A549 (cell line): ENCODE results near the gene SMIM17. TPM values are rescaled to one million over a fixed set of nuclear protein-coding genes. Genes with fewer than 3 reads are reported as not detected.

ENCODE experiments used
- ATAC-seq, 2 experiments: fragments of 200-7000 bp in 1 of 2; fragments of >200 bp in 1 of 2; cut with Nextera tagmentation in 1 of 2; cut with Tn5 transposase in 1 of 2; 3 replicates each; pipeline versions ENCODE4 v1.8.0 to v1.9.1; 2018 to 2020; ENCODE audit warnings: mild to moderate bottlenecking in 1 of 2, moderate library complexity in 1 of 2
- CTCF ChIA-PET: fragments of 300-600 bp; sonication (Branson Sonifier 250); formaldehyde crosslinking; extraction: SDS; loops from one replicate; lab custom pipeline; 2021; ENCODE audit warnings: antibody characterized with exemption, inconsistent platforms; lab: Yijun Ruan, JAX
- POLR2A ChIA-PET: fragments of 350-600 bp; formaldehyde crosslinking; extraction: SDS; loops from one replicate; lab custom pipeline; 2021; ENCODE audit warnings: antibody characterized with exemption, inconsistent platforms; lab: Yijun Ruan, JAX
- DNase-seq, 2 experiments: peaks; one replicate each; pipeline versions ENCODE4 v3.0.0 to v3.0.0-alpha.2; 2011 to 2016; ENCODE audit warnings: low read depth in 1 of 2, low spot score in 1 of 2
- FAIRE-seq: peaks from 2 replicates; lab custom pipeline; 2011; peaks lifted over from hg19 to GRCh38; lab: Jason Lieb, UNC
- H3K27ac ChIP-seq, 2 experiments: fragments of >200 bp; sonication (Bioruptor Twin); formaldehyde crosslinking; 3 replicates each; pipeline ENCODE4 v1.5.1; 2016 to 2017
- H3K4me1 ChIP-seq: fragments of >200 bp; sonication (Bioruptor Twin); formaldehyde crosslinking; 3 replicates; pipeline ENCODE4 v1.6.1; 2016
- H3K4me2 ChIP-seq: fragments of >200 bp; sonication (Bioruptor Twin); formaldehyde crosslinking; 3 replicates; pipeline ENCODE4 v1.6.1; 2016
- H3K4me3 ChIP-seq: fragments of >200 bp; sonication (Bioruptor Twin); formaldehyde crosslinking; 3 replicates; pipeline ENCODE4 v1.5.1; 2016
- H3K9me3 ChIP-seq: fragments of >200 bp; sonication (Bioruptor Twin); formaldehyde crosslinking; 3 replicates; pipeline ENCODE4 v1.6.1; 2016
- BHLHE40 ChIP-seq: IDR thresholded peaks from 2 replicates; pipeline ENCODE4 v1.6.1; 2012; ENCODE audit warnings: low read depth, low read length, inconsistent platforms
- EHMT2 ChIP-seq: fragments of 200-600 bp; sonication (generic); IDR thresholded peaks from 2 replicates; pipeline ENCODE4 v1.6.1; 2016; ENCODE audit warnings: antibody characterized with exemption, low read depth, mild to moderate bottlenecking, moderate library complexity
- HDAC2 ChIP-seq: fragments of 200-600 bp; sonication (generic); IDR thresholded peaks from 2 replicates; pipeline ENCODE4 v1.6.1; 2016
- HOXA7 ChIP-seq: fragments of 250-450 bp; sonication (Bioruptor Pico); IDR thresholded peaks from 2 replicates; pipeline ENCODE4 v1.5.0; 2020; ENCODE audit warnings: mild to moderate bottlenecking, moderate library complexity
- HOXB13 ChIP-seq: fragments of 250-450 bp; sonication (Bioruptor Pico); IDR thresholded peaks from 2 replicates; pipeline ENCODE4 v1.5.0; 2020; ENCODE audit warnings: low read depth, mild to moderate bottlenecking, moderate library complexity
- JUN ChIP-seq, 2 experiments: fragments of >200 bp; sonication (Bioruptor Twin); formaldehyde crosslinking; IDR thresholded peaks; 2 replicates in 1 of 2; 3 replicates in 1 of 2; pipeline ENCODE4 v1.6.1; 2016 to 2017
- KDM1A ChIP-seq: fragments of 200-600 bp; sonication (generic); IDR thresholded peaks from 2 replicates; pipeline ENCODE4 v1.6.1; 2016; ENCODE audit warnings: low read depth, mild to moderate bottlenecking
- MYC ChIP-seq: IDR thresholded peaks from 2 replicates; pipeline ENCODE4 v1.6.1; 2012; ENCODE audit warnings: mild to moderate bottlenecking, inconsistent platforms, low read length, improper control_type of control experiment, borderline replicate concordance
- NFE2L2 ChIP-seq: fragments of 150-350 bp; conservative IDR thresholded peaks from 2 replicates; pipeline ENCODE4 v1.6.1; 2014; ENCODE audit warnings: low read length
- NR3C1 ChIP-seq: fragments of >200 bp; sonication (Bioruptor Twin); formaldehyde crosslinking; IDR thresholded peaks from 3 replicates; pipeline ENCODE4 v1.6.1; 2017
- RNF2 ChIP-seq: fragments of 200-600 bp; sonication (generic); IDR thresholded peaks from 2 replicates; pipeline ENCODE4 v1.6.1; 2016; ENCODE audit warnings: low read depth, mild to moderate bottlenecking, antibody characterized with exemption, moderate library complexity, borderline replicate concordance
- SMC3 ChIP-seq: fragments of >200 bp; sonication (Bioruptor Twin); formaldehyde crosslinking; IDR thresholded peaks from 3 replicates; pipeline ENCODE4 v1.6.1; 2018; ENCODE audit warnings: inconsistent platforms
- TFCP2L1 ChIP-seq: fragments of 250-450 bp; sonication (Bioruptor Pico); IDR thresholded peaks from 2 replicates; pipeline ENCODE4 v1.5.0; 2021; ENCODE audit warnings: mild to moderate bottlenecking
- WGBS: methylation state at CpG from one replicate; pipeline ENCODE4 v1.1.6; 2017; ENCODE audit errors: missing lambda C conversion rate; 5-methylcytosine and 5-hydroxymethylcytosine counted together
- polyA minus RNA-seq: library from RNA; depleted of rRNA, polyadenylated mRNA; stranded (reverse); fragments of >200 nt; gene quantifications from 2 replicates; pipeline ENCODE4 v1.2.3, GENCODE V29; 2011; rRNA and poly(A)+ RNA removed
- polyA plus RNA-seq, 4 experiments: library from polyadenylated mRNA; depleted of rRNA in 3 of 4; stranded (reverse); fragments of >200 nt; fragmentation: RNase III in 1 of 4; extraction: RNeasy Plus Mini Kit Qiagen cat#74134 plus additional on column Dnase treatment in 1 of 4; gene quantifications; 2 replicates in 3 of 4; 3 replicates in 1 of 4; pipeline ENCODE4 v1.2.3, GENCODE V29; 2011 to 2017
- TF ChIP-seq, protein P1 (sequence below): IDR thresholded peaks from 2 replicates; pipeline ENCODE4 v1.6.1; 2012
- TF ChIP-seq, protein P2 (sequence below): fragments of 250-450 bp; sonication (Bioruptor Pico); IDR thresholded peaks from 2 replicates; pipeline ENCODE4 v1.5.0; 2021; ENCODE audit warnings: mild to moderate bottlenecking, moderate library complexity, borderline replicate concordance
- TF ChIP-seq, protein P3 (sequence below): fragments of 250-450 bp; sonication (Bioruptor Pico); IDR thresholded peaks from 2 replicates; pipeline ENCODE4 v1.5.0; 2020; ENCODE audit warnings: low read depth, mild to moderate bottlenecking, moderate library complexity
- TF ChIP-seq, protein P4 (sequence below): fragments of 200-600 bp; sonication (generic); IDR thresholded peaks from 2 replicates; pipeline ENCODE4 v1.6.1; 2016; ENCODE audit warnings: antibody characterized with exemption, mild to moderate bottlenecking, moderate library complexity
- TF ChIP-seq, protein P5 (sequence below): IDR thresholded peaks from 2 replicates; pipeline ENCODE4 v1.6.1; 2012; ENCODE audit warnings: low read depth, borderline replicate concordance

SMIM17 gene
- 0.15 TPM in 1 of 2 replicates, not detected in the other for polyA plus RNA-seq (2011; rRNA removed)
- not detected in 2 replicates for polyA plus RNA-seq (2012; cell fraction: cytosol; rRNA removed)
- polyA plus RNA-seq (2012; cell fraction: nucleus; rRNA removed), result 0.09 TPM in 1 of 2 replicates, not detected in the other
- not detected in 3 replicates for polyA plus RNA-seq (2017; fragmentation: RNase III; extraction: RNeasy Plus Mini Kit Qiagen cat#74134 plus additional on column Dnase treatment)
- not detected in 2 replicates for polyA minus RNA-seq

DNA sequence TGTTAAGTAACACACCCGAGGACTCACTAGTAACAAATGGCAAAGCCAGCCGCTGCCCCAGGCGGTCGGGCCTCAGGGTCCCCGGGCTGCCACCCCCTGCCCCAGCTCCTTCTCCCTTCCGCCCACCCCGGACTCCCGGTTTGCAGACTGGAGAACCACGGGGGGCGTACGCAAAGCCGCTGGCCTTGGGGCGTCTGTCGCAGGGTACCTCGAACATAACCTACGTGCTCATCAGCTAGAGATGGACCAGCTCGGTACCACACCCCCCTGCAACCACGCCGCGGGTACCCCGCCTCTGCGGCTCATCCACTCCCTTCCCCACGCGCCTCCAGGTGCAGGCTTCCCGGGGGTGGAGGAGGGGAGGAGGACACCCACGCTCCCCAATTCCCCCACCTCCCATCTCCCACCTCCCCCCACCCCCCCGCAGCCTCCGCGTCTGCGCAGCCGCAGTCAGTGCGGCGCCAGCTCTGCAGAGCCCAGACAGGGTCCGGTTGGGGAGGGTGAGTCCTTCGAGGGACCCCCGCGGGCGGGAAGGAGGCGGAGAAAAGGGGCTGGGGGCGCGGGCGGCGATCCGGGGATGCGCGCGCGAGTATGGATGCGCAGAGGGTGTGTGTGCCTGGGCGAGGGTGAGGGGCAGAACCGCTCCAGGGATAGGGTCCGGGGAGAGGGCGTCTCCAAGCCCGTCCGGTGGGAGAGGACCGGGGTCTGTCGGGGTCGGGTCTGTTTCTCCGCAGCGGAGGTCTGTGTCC, at the start of gene SMIM17:
TSS of gene SMIM17 (plus strand) at position 449 of the 749 bp plus-strand sequence. CDS start 2,509 bp downstream, outside the sequence.
- ChIA-PET POLR2A (no interaction called here), CTCF (interaction anchor here (0.9 kb wide), 1 partner anchor 17 kb away, joined by 3 read pairs; no protein-coding TSS in a partner anchor)
- H3K4me3 ChIP-seq, result no peak within 1 kb of the TSS
- ATAC-seq (no peak), DNase-seq (no peak), FAIRE-seq (no peak)
- H3K4me1 ChIP-seq, result no peaks in the 10 kb centered on the region
- no peak within 1 kb of the TSS for H3K27ac ChIP-seq
- H3K4me2 ChIP-seq, result no peak within 1 kb of the TSS
- peaks cover 67% of the 10 kb centered on the region for H3K9me3 ChIP-seq
- TF ChIP-seq, protein P1, sequence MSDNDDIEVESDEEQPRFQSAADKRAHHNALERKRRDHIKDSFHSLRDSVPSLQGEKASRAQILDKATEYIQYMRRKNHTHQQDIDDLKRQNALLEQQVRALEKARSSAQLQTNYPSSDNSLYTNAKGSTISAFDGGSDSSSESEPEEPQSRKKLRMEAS, result no peak
- TF ChIP-seq, protein P2, sequence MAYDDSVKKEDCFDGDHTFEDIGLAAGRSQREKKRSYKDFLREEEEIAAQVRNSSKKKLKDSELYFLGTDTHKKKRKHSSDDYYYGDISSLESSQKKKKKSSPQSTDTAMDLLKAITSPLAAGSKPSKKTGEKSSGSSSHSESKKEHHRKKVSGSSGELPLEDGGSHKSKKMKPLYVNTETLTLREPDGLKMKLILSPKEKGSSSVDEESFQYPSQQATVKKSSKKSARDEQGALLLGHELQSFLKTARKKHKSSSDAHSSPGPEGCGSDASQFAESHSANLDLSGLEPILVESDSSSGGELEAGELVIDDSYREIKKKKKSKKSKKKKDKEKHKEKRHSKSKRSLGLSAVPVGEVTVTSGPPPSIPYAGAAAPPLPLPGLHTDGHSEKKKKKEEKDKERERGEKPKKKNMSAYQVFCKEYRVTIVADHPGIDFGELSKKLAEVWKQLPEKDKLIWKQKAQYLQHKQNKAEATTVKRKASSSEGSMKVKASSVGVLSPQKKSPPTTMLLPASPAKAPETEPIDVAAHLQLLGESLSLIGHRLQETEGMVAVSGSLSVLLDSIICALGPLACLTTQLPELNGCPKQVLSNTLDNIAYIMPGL, result no peak
- TF ChIP-seq, protein P3, sequence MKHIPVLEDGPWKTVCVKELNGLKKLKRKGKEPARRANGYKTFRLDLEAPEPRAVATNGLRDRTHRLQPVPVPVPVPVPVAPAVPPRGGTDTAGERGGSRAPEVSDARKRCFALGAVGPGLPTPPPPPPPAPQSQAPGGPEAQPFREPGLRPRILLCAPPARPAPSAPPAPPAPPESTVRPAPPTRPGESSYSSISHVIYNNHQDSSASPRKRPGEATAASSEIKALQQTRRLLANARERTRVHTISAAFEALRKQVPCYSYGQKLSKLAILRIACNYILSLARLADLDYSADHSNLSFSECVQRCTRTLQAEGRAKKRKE (CRISPR knock-in tag), result no peak
- TF ChIP-seq NFE2L2 (no peak), TFCP2L1 (no peak), SMC3 (no peak), RNF2 (no peak), HOXA7 (CRISPR knock-in tag) (no peak), HOXB13 (CRISPR knock-in tag) (no peak)
- TF ChIP-seq, protein P4, sequence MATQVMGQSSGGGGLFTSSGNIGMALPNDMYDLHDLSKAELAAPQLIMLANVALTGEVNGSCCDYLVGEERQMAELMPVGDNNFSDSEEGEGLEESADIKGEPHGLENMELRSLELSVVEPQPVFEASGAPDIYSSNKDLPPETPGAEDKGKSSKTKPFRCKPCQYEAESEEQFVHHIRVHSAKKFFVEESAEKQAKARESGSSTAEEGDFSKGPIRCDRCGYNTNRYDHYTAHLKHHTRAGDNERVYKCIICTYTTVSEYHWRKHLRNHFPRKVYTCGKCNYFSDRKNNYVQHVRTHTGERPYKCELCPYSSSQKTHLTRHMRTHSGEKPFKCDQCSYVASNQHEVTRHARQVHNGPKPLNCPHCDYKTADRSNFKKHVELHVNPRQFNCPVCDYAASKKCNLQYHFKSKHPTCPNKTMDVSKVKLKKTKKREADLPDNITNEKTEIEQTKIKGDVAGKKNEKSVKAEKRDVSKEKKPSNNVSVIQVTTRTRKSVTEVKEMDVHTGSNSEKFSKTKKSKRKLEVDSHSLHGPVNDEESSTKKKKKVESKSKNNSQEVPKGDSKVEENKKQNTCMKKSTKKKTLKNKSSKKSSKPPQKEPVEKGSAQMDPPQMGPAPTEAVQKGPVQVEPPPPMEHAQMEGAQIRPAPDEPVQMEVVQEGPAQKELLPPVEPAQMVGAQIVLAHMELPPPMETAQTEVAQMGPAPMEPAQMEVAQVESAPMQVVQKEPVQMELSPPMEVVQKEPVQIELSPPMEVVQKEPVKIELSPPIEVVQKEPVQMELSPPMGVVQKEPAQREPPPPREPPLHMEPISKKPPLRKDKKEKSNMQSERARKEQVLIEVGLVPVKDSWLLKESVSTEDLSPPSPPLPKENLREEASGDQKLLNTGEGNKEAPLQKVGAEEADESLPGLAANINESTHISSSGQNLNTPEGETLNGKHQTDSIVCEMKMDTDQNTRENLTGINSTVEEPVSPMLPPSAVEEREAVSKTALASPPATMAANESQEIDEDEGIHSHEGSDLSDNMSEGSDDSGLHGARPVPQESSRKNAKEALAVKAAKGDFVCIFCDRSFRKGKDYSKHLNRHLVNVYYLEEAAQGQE, result no peak
- WGBS, result 62% methylated on average over 47 of the region's 60 CpGs

DNA sequence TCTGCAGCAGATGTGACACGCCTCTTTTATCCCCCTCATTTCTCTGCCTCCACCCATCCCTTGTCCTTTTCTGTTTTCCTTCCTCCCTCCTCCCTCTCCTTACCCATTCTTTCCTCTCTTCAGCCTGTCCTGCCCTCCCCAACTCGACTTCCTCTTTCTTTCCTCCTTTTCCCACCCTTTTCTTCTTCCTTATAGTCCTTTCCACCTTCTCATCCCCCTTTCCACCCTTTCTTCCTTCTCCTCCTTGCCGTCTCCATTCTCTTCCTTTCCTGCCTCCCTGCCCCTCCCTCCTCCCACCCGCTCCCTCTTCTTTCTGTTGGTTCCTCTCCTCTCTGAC, 48.5 kb upstream of the SMIM17 start:
- no peaks in the 10 kb centered on the region for H3K4me1 ChIP-seq
- ChIA-PET CTCF (no interaction called here), POLR2A (interaction anchor here (0.9 to 1.4 kb wide), 3 partner anchors 26 to 280 kb away, joined by 3 to 7 read pairs (median 3); partner anchors contain the start of gene ZSCAN5A)
- peak overlapping the region; percentile 70 for H3K4me2 ChIP-seq
- ATAC-seq (no peak), FAIRE-seq (no peak), DNase-seq (no peak)
- no peak for TF ChIP-seq KDM1A
- TF ChIP-seq NR3C1, result no peak
- no peak for TF ChIP-seq HDAC2
- TF ChIP-seq BHLHE40, result no peak
- no peak for TF ChIP-seq JUN (IDR thresholded peaks at IDR 0.05)
- TF ChIP-seq EHMT2, result no peak
- no peak for TF ChIP-seq MYC
- TF ChIP-seq, protein P3 (CRISPR knock-in tag), result no peak
- TF ChIP-seq, protein P5, sequence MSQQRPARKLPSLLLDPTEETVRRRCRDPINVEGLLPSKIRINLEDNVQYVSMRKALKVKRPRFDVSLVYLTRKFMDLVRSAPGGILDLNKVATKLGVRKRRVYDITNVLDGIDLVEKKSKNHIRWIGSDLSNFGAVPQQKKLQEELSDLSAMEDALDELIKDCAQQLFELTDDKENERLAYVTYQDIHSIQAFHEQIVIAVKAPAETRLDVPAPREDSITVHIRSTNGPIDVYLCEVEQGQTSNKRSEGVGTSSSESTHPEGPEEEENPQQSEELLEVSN, result no peak
- H3K9me3 ChIP-seq, result peaks cover 83% of the 10 kb centered on the region
- WGBS, result 58% methylated on average over 4 of the region's 4 CpGs
- peak overlapping the region; percentile 60; the same call in 2 of the 3 replicates for H3K4me3 ChIP-seq
- peak overlapping the region in 1 of 2 experiments; percentile 92; a peak in 3 of 6 replicates for H3K27ac ChIP-seq
